ENCODE data around the gene ZNF777.
"Not testable (repeated sequence)": the region's sequence is repeated elsewhere in the genome, so short reads cannot be mapped to it uniquely, and the experiment has no call there.

Gene ZNF777

DNA sequence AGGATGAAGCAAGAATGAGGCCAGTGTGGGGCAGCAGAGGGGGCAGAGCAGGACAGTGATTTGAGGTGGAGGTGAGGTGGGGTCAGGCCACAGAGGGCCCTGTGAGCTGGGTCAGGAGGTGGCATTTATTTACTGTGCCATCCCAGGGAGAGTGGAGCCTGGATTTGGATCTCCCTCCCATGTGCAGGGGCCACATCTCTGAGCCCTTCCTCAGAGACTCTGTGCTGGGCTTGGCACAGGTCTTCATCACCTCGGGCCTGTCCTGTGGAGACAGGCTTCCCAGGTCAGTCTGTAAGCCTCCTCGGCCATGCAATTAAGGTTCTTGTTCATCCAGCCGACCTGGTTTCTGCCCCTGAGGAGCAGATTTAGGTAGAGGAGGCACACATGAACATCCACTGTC lies 40.9 kb downstream of the ZNF777 start:
- H3K9me3 ChIP-seq (ENCODE audit: control insufficient read depth in 2 of 2, low read length in 2 of 2) = no peaks in the 10 kb centered on the region
- H3K4me3 ChIP-seq (ENCODE audit: low read length in 2 of 2) = no peak overlapping the region
- H3K36me3 ChIP-seq (ENCODE audit: control insufficient read depth in 2 of 2, insufficient read depth in 2 of 2, low read length in 2 of 2) = no peaks in the 10 kb centered on the region
- H3K4me1 ChIP-seq (ENCODE audit: control insufficient read depth in 2 of 2, insufficient read depth in 2 of 2, low read length in 2 of 2) = peaks cover 2 to 8% of the 10 kb centered on the region in 2 donors
- H3K27me3 ChIP-seq (ENCODE audit: control insufficient read depth in 2 of 2, insufficient read depth in 2 of 2, low read length in 2 of 2) = no peaks in the 10 kb centered on the region
- no peak overlapping the region for H3K27ac ChIP-seq (ENCODE audit: low read depth in 2 of 2, low read length in 2 of 2)
- no peak overlapping the region for H3K9ac ChIP-seq (ENCODE audit: low read depth in 1 of 2, low read length in 2 of 2)

DNA sequence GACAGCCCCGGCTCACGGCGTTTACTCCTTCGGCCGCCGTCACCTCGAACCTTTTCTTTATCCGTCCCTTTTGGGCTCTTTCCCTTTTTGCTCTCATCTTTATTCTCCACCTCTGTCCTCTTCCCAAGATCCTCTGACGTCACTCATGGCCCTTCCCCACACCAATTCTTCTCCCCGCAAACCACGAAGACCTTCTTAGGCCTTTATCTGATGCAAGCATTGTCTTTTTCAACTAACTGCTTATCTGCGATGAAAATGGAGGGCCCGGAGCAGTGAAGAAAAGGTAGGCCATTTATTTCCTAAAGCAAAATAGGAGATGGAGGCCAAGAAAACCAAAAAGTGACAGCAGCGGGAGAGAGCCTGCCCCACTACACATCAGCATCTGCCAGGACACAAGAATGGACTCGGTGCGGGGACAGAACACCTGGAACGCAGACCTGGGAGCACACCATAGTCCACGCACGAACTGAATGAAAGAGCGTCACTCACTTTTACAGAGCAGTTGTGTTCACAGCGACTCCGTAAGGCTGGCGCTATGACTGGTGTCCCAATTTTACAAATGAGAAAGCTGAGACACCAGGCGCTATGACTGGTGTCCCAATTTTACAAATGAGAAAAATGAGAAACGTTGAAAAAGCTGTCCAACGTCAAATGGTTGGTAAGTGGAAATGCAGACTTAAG lies 45.3 kb downstream of the ZNF777 start:
- Histone ChIP-seq H3K36me3 (ENCODE audit: control insufficient read depth in 2 of 2, insufficient read depth in 2 of 2, low read length in 2 of 2) (no peaks in the 10 kb centered on the region), H3K4me1 (ENCODE audit: control insufficient read depth in 2 of 2, insufficient read depth in 2 of 2, low read length in 2 of 2) (no peaks in the 10 kb centered on the region), H3K27me3 (ENCODE audit: control insufficient read depth in 2 of 2, insufficient read depth in 2 of 2, low read length in 2 of 2) (peaks cover 0 to 5% of the 10 kb centered on the region in 2 donors), H3K4me3 (ENCODE audit: low read length in 2 of 2) (no peak overlapping the region), H3K9ac (ENCODE audit: low read depth in 1 of 2, low read length in 2 of 2) (no peak overlapping the region), H3K9me3 (ENCODE audit: control insufficient read depth in 2 of 2, low read length in 2 of 2) (no peaks in the 10 kb centered on the region), H3K27ac (ENCODE audit: low read depth in 2 of 2, low read length in 2 of 2) (no peak overlapping the region)

DNA sequence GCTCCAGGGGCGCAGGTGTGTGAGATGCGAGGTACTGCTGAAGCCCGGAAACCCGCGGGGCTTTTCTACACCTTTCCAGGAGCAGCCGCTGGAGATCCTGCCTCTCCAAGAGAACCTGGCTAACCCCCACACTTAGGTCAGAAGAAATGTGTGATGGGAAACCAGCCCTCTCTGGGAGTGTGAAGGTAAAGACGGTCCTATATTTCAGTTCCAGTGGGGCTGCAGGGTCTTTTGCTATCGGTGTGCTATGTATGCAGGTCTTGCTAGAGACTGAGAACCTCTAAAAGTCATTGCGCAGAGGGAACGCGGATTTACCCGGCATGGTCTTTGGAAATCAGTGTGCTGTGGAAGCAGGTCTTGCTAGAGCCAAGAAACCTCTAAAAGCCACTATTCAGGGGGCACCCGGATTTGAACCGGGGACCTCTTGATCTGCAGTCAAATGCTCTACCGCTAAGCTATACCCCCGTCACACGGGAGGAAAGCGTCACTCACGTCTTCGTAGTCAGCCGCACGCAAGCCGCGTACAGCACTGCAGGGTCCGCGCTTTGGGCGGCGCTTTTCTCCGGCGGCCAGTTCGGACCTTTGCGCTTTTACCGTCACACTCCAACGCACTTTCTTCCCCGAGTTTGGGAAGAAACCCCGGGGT lies 46.0 kb downstream of the ZNF777 start:
- Histone ChIP-seq H3K36me3 (ENCODE audit: control insufficient read depth in 2 of 2, insufficient read depth in 2 of 2, low read length in 2 of 2) (no peaks in the 10 kb centered on the region), H3K4me3 (ENCODE audit: low read length in 2 of 2) (no peak overlapping the region), H3K27ac (ENCODE audit: low read depth in 2 of 2, low read length in 2 of 2) (no peak overlapping the region), H3K9me3 (ENCODE audit: control insufficient read depth in 2 of 2, low read length in 2 of 2) (no peaks in the 10 kb centered on the region), H3K4me1 (ENCODE audit: control insufficient read depth in 2 of 2, insufficient read depth in 2 of 2, low read length in 2 of 2) (no peaks in the 10 kb centered on the region), H3K9ac (ENCODE audit: low read depth in 1 of 2, low read length in 2 of 2) (no peak overlapping the region), H3K27me3 (ENCODE audit: control insufficient read depth in 2 of 2, insufficient read depth in 2 of 2, low read length in 2 of 2) (peaks cover 0 to 5% of the 10 kb centered on the region in 2 donors)

DNA sequence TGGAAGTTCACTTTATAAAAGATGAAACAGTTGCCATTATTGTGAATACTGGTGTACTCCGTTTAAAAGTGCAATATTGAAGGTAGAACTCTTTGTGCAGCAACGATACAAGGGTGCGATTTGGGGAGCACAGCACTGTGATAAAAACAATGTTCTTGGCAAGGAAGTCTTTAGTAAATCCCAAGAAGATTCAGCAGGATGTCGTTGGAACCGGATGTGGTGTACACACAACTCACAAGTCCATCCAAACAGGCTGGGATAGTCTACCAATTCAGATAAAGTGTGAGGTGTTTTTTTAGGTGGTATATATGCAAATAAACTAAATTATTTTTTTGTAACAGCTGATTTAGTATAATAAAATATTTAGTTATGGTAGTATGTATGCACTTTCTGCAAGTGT lies 46.7 kb downstream of the ZNF777 start:
- H3K27ac ChIP-seq (ENCODE audit: low read depth in 2 of 2, low read length in 2 of 2) = no peak overlapping the region

DNA sequence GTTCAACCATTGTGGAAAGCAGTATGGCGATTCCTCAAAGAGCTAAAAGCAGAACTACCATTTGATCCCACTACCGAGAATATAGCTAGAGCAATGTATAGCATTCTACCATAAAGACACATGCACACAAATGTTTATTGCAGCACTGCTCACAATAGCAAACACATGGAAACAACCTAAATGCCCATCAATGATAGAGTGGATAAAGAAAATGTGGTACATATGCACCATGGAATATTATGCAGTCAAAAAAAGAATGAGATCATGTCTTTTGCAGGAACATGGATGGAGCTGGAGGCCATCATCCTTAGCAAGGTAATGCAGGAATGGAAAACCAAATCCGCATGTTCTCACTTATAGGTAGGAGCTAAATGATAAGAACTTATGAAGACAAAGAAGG lies 47.8 kb downstream of the ZNF777 start:
- not testable (repeated sequence) for H3K36me3 ChIP-seq (ENCODE audit: control insufficient read depth in 2 of 2, insufficient read depth in 2 of 2, low read length in 2 of 2); H3K9ac ChIP-seq (ENCODE audit: low read depth in 1 of 2, low read length in 2 of 2); H3K27me3 ChIP-seq (ENCODE audit: control insufficient read depth in 2 of 2, insufficient read depth in 2 of 2, low read length in 2 of 2); H3K4me3 ChIP-seq (ENCODE audit: low read length in 2 of 2); H3K4me1 ChIP-seq (ENCODE audit: control insufficient read depth in 2 of 2, insufficient read depth in 2 of 2, low read length in 2 of 2); H3K27ac ChIP-seq (ENCODE audit: low read depth in 2 of 2, low read length in 2 of 2); H3K9me3 ChIP-seq (ENCODE audit: control insufficient read depth in 2 of 2, low read length in 2 of 2)

More for the DNA sequence above, 46.7 kb downstream of the ZNF777 start:
- no peaks in the 10 kb centered on the region for H3K4me1 ChIP-seq (ENCODE audit: control insufficient read depth in 2 of 2, insufficient read depth in 2 of 2, low read length in 2 of 2)
- no peak overlapping the region for H3K4me3 ChIP-seq (ENCODE audit: low read length in 2 of 2)
- no peak overlapping the region for H3K9ac ChIP-seq (ENCODE audit: low read depth in 1 of 2, low read length in 2 of 2)
- no peaks in the 10 kb centered on the region for H3K9me3 ChIP-seq (ENCODE audit: control insufficient read depth in 2 of 2, low read length in 2 of 2)
- H3K36me3 ChIP-seq (ENCODE audit: control insufficient read depth in 2 of 2, insufficient read depth in 2 of 2, low read length in 2 of 2) = no peaks in the 10 kb centered on the region
- H3K27me3 ChIP-seq (ENCODE audit: control insufficient read depth in 2 of 2, insufficient read depth in 2 of 2, low read length in 2 of 2) = peaks cover 0 to 5% of the 10 kb centered on the region in 2 donors

DNA sequence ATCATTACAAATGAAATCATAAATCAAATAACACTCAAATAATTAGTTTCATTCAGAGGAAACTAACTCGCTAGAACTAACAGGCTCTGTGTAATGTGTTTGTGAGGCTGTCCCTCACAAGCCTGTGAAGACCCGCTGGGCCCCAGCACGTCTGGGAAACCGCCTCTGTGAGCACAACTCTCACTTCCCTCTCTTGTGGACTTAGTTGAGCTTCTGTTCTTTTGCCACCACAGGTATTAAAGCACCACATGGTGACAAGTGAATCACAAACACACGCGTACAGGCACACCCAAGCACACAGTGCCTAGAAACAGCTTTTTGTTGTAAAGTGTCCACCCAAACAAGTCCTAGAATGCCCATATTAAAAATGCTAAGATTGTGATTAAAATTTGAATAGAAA lies 51.0 kb downstream of the ZNF777 start:
- H3K9ac ChIP-seq (ENCODE audit: low read depth in 1 of 2, low read length in 2 of 2) = no peak overlapping the region
- no peaks in the 10 kb centered on the region for H3K9me3 ChIP-seq (ENCODE audit: control insufficient read depth in 2 of 2, low read length in 2 of 2)
- H3K4me1 ChIP-seq (ENCODE audit: control insufficient read depth in 2 of 2, insufficient read depth in 2 of 2, low read length in 2 of 2) = no peaks in the 10 kb centered on the region
- no peaks in the 10 kb centered on the region for H3K36me3 ChIP-seq (ENCODE audit: control insufficient read depth in 2 of 2, insufficient read depth in 2 of 2, low read length in 2 of 2)
- peaks cover 0 to 5% of the 10 kb centered on the region in 2 donors for H3K27me3 ChIP-seq (ENCODE audit: control insufficient read depth in 2 of 2, insufficient read depth in 2 of 2, low read length in 2 of 2)
- no peak overlapping the region for H3K27ac ChIP-seq (ENCODE audit: low read depth in 2 of 2, low read length in 2 of 2)
- H3K4me3 ChIP-seq (ENCODE audit: low read length in 2 of 2) = no peak overlapping the region

DNA sequence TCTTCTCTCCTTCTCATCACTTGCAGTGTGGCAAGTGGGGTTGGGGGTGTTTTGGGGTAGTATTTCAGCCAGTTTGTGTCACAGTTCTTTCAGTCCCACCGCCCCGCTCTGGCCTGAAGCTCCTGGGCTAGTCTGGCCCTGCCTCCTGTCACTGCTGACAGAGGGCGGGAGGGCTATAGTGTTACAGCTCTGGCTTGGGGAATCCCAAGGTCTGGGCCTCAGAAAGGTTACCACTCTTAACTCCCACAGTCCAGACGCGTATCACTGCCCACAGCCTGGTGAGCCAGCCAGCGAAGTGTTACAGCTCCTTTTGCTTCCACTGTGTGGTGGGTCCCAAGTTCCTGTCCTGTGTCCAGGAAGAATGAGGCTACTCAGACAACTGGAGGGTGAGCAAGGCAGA lies 56.0 kb downstream of the ZNF777 start:
- Histone ChIP-seq H3K9me3 (ENCODE audit: control insufficient read depth in 2 of 2, low read length in 2 of 2) (no peaks in the 10 kb centered on the region), H3K36me3 (ENCODE audit: control insufficient read depth in 2 of 2, insufficient read depth in 2 of 2, low read length in 2 of 2) (no peaks in the 10 kb centered on the region), H3K27me3 (ENCODE audit: control insufficient read depth in 2 of 2, insufficient read depth in 2 of 2, low read length in 2 of 2) (peaks cover 0 to 2% of the 10 kb centered on the region in 2 donors), H3K4me3 (ENCODE audit: low read length in 2 of 2) (no peak overlapping the region), H3K9ac (ENCODE audit: low read depth in 1 of 2, low read length in 2 of 2) (no peak overlapping the region), H3K27ac (ENCODE audit: low read depth in 2 of 2, low read length in 2 of 2) (no peak overlapping the region), H3K4me1 (ENCODE audit: control insufficient read depth in 2 of 2, insufficient read depth in 2 of 2, low read length in 2 of 2) (no peaks in the 10 kb centered on the region)

DNA sequence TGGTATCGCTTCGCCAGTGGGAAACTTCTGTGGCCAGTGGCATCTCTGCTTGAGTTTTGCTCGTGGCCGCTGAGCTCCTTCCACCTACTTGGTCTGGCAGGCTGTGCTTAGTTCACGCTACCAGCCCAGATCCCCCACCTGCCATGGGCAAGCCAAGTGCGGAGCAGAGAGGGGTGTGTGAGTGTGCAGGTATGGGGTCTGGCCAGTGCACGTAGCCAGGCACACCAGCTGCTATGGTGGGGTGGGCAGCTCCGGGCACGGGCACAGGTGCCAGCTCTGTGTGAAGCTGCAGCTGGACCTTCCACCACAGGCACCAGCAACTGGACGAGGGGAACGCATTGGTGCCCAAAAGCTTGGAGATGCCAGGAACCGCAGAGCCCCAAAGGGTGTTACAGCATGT lies 56.5 kb downstream of the ZNF777 start:
- no peak overlapping the region for H3K9ac ChIP-seq (ENCODE audit: low read depth in 1 of 2, low read length in 2 of 2)
- no peaks in the 10 kb centered on the region for H3K4me1 ChIP-seq (ENCODE audit: control insufficient read depth in 2 of 2, insufficient read depth in 2 of 2, low read length in 2 of 2)
- no peak overlapping the region for H3K4me3 ChIP-seq (ENCODE audit: low read length in 2 of 2)
- H3K27me3 ChIP-seq (ENCODE audit: control insufficient read depth in 2 of 2, insufficient read depth in 2 of 2, low read length in 2 of 2) = peaks cover 0 to 2% of the 10 kb centered on the region in 2 donors
- H3K27ac ChIP-seq (ENCODE audit: low read depth in 2 of 2, low read length in 2 of 2) = no peak overlapping the region
- no peaks in the 10 kb centered on the region for H3K36me3 ChIP-seq (ENCODE audit: control insufficient read depth in 2 of 2, insufficient read depth in 2 of 2, low read length in 2 of 2)
- no peaks in the 10 kb centered on the region for H3K9me3 ChIP-seq (ENCODE audit: control insufficient read depth in 2 of 2, low read length in 2 of 2)

DNA sequence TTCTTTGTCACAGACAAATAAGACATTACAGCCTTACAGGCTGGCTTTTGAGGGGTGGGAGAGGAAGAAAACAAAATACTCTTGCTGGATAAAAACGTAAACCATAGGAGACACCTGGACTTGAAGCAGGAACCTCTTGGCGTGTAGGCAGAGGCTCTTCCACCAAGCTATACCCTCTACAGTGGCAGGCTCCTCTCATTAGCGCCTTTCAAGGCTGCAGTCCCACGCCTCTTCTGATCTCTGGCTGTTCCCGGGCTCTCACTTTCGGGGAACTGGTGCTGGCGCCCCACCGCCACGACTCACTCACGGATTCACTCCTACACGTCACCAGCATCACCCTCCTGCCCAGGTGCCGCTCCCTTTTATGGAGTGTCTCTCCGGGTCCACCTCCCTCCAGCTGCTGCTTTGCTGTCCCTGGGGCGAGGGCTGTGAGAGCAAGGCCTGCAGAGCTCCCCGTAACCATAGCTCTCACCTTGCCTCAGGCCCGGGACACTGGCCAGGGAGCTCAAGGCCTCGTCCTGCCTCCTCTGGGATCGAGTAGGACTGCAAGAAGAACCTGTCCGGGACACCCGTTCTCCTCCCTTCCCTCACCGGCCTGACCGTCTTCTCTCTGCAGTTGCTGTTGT lies 62.6 kb downstream of the ZNF777 start:
- H3K36me3 ChIP-seq (ENCODE audit: control insufficient read depth in 2 of 2, insufficient read depth in 2 of 2, low read length in 2 of 2) = no peaks in the 10 kb centered on the region
- H3K4me3 ChIP-seq (ENCODE audit: low read length in 2 of 2) = no peak overlapping the region
- H3K4me1 ChIP-seq (ENCODE audit: control insufficient read depth in 2 of 2, insufficient read depth in 2 of 2, low read length in 2 of 2) = no peaks in the 10 kb centered on the region
- peaks cover 0 to 4% of the 10 kb centered on the region in 2 donors for H3K27me3 ChIP-seq (ENCODE audit: control insufficient read depth in 2 of 2, insufficient read depth in 2 of 2, low read length in 2 of 2)
- H3K9me3 ChIP-seq (ENCODE audit: control insufficient read depth in 2 of 2, low read length in 2 of 2) = peaks cover 4 to 8% of the 10 kb centered on the region in 2 donors
- H3K27ac ChIP-seq (ENCODE audit: low read depth in 2 of 2, low read length in 2 of 2) = no peak overlapping the region
- H3K9ac ChIP-seq (ENCODE audit: low read depth in 1 of 2, low read length in 2 of 2) = no peak overlapping the region

DNA sequence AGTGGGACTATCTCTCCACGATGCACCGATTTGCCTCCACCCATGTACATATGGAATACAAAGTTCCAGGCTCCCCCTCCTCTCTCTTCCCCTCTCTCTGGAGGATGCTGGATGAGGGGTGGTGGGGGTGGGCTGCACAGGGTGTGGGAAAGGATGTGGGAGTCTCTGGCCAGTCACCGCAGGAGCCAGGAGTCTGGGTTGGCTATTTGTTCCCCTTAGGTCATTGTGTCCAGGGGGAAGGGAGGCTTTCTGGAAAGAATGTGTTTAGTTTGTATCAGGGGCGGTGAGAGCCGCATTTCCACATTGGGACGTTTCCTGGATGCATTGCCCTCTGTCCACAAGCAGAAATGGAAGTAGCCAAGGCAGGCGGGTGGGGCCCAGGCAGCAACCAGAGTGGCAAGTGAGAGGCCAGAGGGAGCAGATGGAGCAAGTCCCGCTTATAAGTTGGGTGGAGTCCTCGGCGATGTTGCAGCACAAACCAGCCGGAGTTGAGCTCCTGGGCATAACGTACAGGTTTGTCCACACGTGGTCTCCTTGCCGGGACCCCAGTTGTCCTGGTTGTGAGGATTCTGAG lies 63.3 kb downstream of the ZNF777 start:
- H3K4me3 ChIP-seq (ENCODE audit: low read length in 2 of 2) = no peak overlapping the region
- no peaks in the 10 kb centered on the region for H3K4me1 ChIP-seq (ENCODE audit: control insufficient read depth in 2 of 2, insufficient read depth in 2 of 2, low read length in 2 of 2)
- H3K27me3 ChIP-seq (ENCODE audit: control insufficient read depth in 2 of 2, insufficient read depth in 2 of 2, low read length in 2 of 2) = peaks cover 0 to 4% of the 10 kb centered on the region in 2 donors
- no peak overlapping the region for H3K27ac ChIP-seq (ENCODE audit: low read depth in 2 of 2, low read length in 2 of 2)
- H3K9ac ChIP-seq (ENCODE audit: low read depth in 1 of 2, low read length in 2 of 2) = no peak overlapping the region
- no peaks in the 10 kb centered on the region for H3K36me3 ChIP-seq (ENCODE audit: control insufficient read depth in 2 of 2, insufficient read depth in 2 of 2, low read length in 2 of 2)
- peaks cover 4 to 8% of the 10 kb centered on the region in 2 donors for H3K9me3 ChIP-seq (ENCODE audit: control insufficient read depth in 2 of 2, low read length in 2 of 2)
